GM21576 (cell line): ENCODE measurements around the gene MYCBPAP.

Experiments used
- ATAC-seq: cut with Tn5 transposase; IDR thresholded peaks from one replicate; pipeline ENCODE4 v1.9.1; 2021; ENCODE audit warnings: mild to moderate bottlenecking, moderate library complexity; ENCODE audit not compliant: unreplicated experiment

MYCBPAP gene

GRCh38 chr17:50549969-50550368 is 41.7 kb downstream of the MYCBPAP start:
- no peak for ATAC-seq

GRCh38 chr17:50550661-50551432 is 42.6 kb downstream of the MYCBPAP start:
- no peak for ATAC-seq

GRCh38 chr17:50551433-50551815 is 43.2 kb downstream of the MYCBPAP start:
- ATAC-seq = no peak

- ATAC-seq = no peak
These were observed 43.6 kb downstream of the MYCBPAP start for GRCh38 chr17:50551884-50552283.

- no peak for ATAC-seq
These were observed 46.0 kb downstream of the MYCBPAP start for GRCh38 chr17:50554201-50554600.

GRCh38 chr17:50556803-50557202 is 48.6 kb downstream of the MYCBPAP start:
- ATAC-seq = no peak

- no peak for ATAC-seq
These were observed 49.4 kb downstream of the MYCBPAP start for GRCh38 chr17:50557630-50558029.

GRCh38 chr17:50558091-50558490 is 49.9 kb downstream of the MYCBPAP start:
- no peak for ATAC-seq

- ATAC-seq = no peak
These were observed 50.3 kb downstream of the MYCBPAP start for GRCh38 chr17:50558581-50558940.

- ATAC-seq = no peak
These were observed 50.8 kb downstream of the MYCBPAP start for GRCh38 chr17:50558941-50559614.

GRCh38 chr17:50559674-50560184 is 51.5 kb downstream of the MYCBPAP start:
- no peak for ATAC-seq

- peak; percentile 85 for ATAC-seq
These were observed 52.1 kb downstream of the MYCBPAP start, which contains the start of gene CACNA1G for GRCh38 chr17:50560185-50560824. CACNA1G (plus strand) TSS chr17:50560715; CDS start chr17:50561460, 745 bp downstream.

- ATAC-seq = no peak
These were observed 52.9 kb downstream of the MYCBPAP start for GRCh38 chr17:50560931-50561745.

GRCh38 chr17:50561746-50562141 is 53.5 kb downstream of the MYCBPAP start:
- no peak for ATAC-seq

GRCh38 chr17:50562242-50563091 is 54.2 kb downstream of the MYCBPAP start:
- no peak for ATAC-seq

- ATAC-seq = no peak
These were observed 54.9 kb downstream of the MYCBPAP start for GRCh38 chr17:50563092-50563511.

GRCh38 chr17:50564916-50565315 is 56.7 kb downstream of the MYCBPAP start:
- no peak for ATAC-seq

GRCh38 chr17:50565402-50566350 is 57.4 kb downstream of the MYCBPAP start:
- ATAC-seq = no peak

- no peak for ATAC-seq
These were observed 58.6 kb downstream of the MYCBPAP start for GRCh38 chr17:50566886-50567285.
